K562 (cell line): Measurements from ENCODE around the gene MAPT. TPM values are rescaled to one million over a fixed set of nuclear protein-coding genes. Genes with fewer than 3 reads are reported as not detected.
A peak's percentile ranks its signal among the peaks of the same experiment; 100 is the strongest.

ENCODE experiments used
- BMI1 ChIP-seq: fragments of 150-350 bp; IDR thresholded peaks from 2 replicates; pipeline ENCODE4 v1.6.1; 2014; ENCODE audit warnings: low read length
- ELF4 ChIP-seq: fragments of 450-650 bp; formaldehyde crosslinking; IDR thresholded peaks from 2 replicates; pipeline ENCODE4 v1.4.0; 2022; ENCODE audit warnings: missing genetic modification characterization
- FOXK2 ChIP-seq, 2 experiments: fragments of 450-650 bp; IDR thresholded peaks in 1 of 2; conservative IDR thresholded peaks in 1 of 2; 2 replicates each; pipeline ENCODE4 v1.6.1; 2016; ENCODE audit warnings: low read depth in 2 of 2, mild to moderate bottlenecking in 1 of 2
- HNRNPUL1 ChIP-seq: fragments of 200-400 bp; formaldehyde crosslinking; IDR thresholded peaks from 2 replicates; pipeline ENCODE4 v1.6.1; 2017; ENCODE audit warnings: low read length
- MEF2A ChIP-seq: IDR thresholded peaks from 2 replicates; pipeline ENCODE4 v1.6.1; 2011; ENCODE audit warnings: low read depth, mild to moderate bottlenecking, low read length, moderate library complexity; ENCODE audit not compliant: control insufficient read depth
- PHB2 ChIP-seq: fragments of 450-650 bp; IDR thresholded peaks from 2 replicates; pipeline ENCODE4 v1.6.1; 2017; ENCODE audit warnings: low read depth
- POLR2G ChIP-seq: fragments of 200-400 bp; formaldehyde crosslinking; IDR thresholded peaks from 2 replicates; pipeline ENCODE4 v1.6.1; 2017; ENCODE audit warnings: low read depth, mild to moderate bottlenecking, antibody characterized with exemption, low read length, moderate library complexity
- PTTG1 ChIP-seq: fragments of 450-650 bp; IDR thresholded peaks from 2 replicates; pipeline ENCODE4 v1.6.1; 2016; ENCODE audit warnings: low read depth, mild to moderate bottlenecking, missing genetic modification characterization, missing compliant biosample characterization
- SLC30A9 ChIP-seq: fragments of 250-450 bp; sonication (Bioruptor Pico); IDR thresholded peaks from 2 replicates; pipeline ENCODE4 v1.8.0; 2022; ENCODE audit warnings: mild to moderate bottlenecking, moderate library complexity
- TCF3 ChIP-seq: sonication (generic); formaldehyde crosslinking; IDR thresholded peaks from 2 replicates; pipeline ENCODE4 v1.4.0; 2020; ENCODE audit warnings: mild to moderate bottlenecking, missing genetic modification reagents
- THAP12 ChIP-seq: fragments of 250-450 bp; sonication (Bioruptor Pico); IDR thresholded peaks from 2 replicates; pipeline ENCODE4 v1.9.0; 2021; ENCODE audit warnings: mild to moderate bottlenecking, inconsistent platforms
- ZNF12 ChIP-seq: sonication (generic); formaldehyde crosslinking; IDR thresholded peaks from 2 replicates; pipeline ENCODE4 v1.4.0; 2020; ENCODE audit warnings: mild to moderate bottlenecking, missing genetic modification reagents
- ZNF717 ChIP-seq: fragments of 250-450 bp; sonication (Bioruptor Pico); IDR thresholded peaks from 2 replicates; pipeline ENCODE4 v1.5.0; 2021
- ZZZ3 ChIP-seq: fragments of 450-650 bp; IDR thresholded peaks from 2 replicates; pipeline ENCODE4 v1.6.1; 2016; ENCODE audit warnings: antibody characterized with exemption, mild to moderate bottlenecking, moderate library complexity
- polyA plus RNA-seq, 8 experiments: library from polyadenylated mRNA; depleted of rRNA in 4 of 8; stranded (reverse) in 5 of 8; unstranded in 3 of 8; fragments of >200 nt; fragmentation: Nextera tagmentation in 2 of 8; fragmentation: Illumina TruSeq in 1 of 8; extraction: Ambion mirVana in 2 of 8; extraction: Trizol in 1 of 8; gene quantifications; 2 replicates each; pipeline versions ENCODE4 v1.2.1 to v1.2.3, GENCODE V29; 2011 to 2014; ENCODE audit warnings: inconsistent platforms in 1 of 8, missing spikeins in 1 of 8
- total RNA-seq, 7 experiments: library from RNA; depleted of rRNA in 6 of 7; stranded (reverse); fragments of >200 nt in 6 of 7; fragmentation: Illumina TruSeq in 2 of 7; extraction: Trizol in 2 of 7; gene quantifications; 2 replicates each; pipeline versions ENCODE4 v1.2.1 to v1.2.3, GENCODE V29; 2011 to 2021; ENCODE audit warnings: low replicate concordance in 1 of 7
- TF ChIP-seq, protein P1 (sequence below), 2 experiments: fragments of 450-650 bp; IDR thresholded peaks; 2 replicates each; pipeline ENCODE4 v1.6.1; 2016; ENCODE audit warnings: mild to moderate bottlenecking in 2 of 2, borderline replicate concordance in 1 of 2, low read depth in 1 of 2, moderate library complexity in 1 of 2

The MAPT gene
- total and polyA plus RNA-seq, 9 of the 15 experiments (the other 6 are each of a cell fraction or from before 2014, with no cell fraction given), result 0.04 to 1.1 (median 0.36) TPM

DNA sequence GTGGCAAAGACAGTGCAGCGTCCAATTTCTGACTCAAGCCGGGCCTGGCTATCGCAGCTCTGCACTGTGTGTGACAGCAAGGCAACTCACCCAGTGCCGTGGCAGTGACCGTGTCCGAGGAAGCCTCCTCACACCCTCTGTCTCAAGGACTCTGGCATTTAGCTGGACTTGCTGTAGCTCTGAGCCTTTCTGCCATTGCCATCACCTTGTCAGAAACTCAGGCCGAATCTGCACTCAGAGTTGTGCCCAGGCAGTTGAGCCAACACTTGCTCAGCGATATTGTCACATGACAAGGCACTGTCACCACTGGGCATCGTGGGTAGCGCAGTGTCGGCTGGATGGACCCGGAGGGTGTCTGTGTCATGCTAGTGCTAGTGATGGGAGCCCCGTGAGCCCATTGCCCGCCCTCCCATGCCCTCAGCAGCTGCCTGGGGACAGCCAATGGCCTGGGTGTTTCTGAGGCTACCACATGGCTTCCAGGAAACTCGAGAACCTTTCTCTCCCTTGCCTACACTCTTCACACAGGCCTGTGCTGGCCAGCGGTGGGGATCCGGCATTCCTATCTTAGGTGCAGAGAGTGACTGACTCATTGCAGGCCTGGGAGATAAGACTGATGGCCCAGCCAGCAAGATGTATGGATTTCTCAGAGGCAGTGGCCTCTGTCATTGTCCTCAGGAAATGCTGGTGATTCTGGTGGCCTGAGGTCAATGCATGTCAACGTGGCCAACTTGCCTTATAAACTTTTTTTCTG is 82.6 kb downstream of the MAPT start (continued):
- TF ChIP-seq, protein P1, sequence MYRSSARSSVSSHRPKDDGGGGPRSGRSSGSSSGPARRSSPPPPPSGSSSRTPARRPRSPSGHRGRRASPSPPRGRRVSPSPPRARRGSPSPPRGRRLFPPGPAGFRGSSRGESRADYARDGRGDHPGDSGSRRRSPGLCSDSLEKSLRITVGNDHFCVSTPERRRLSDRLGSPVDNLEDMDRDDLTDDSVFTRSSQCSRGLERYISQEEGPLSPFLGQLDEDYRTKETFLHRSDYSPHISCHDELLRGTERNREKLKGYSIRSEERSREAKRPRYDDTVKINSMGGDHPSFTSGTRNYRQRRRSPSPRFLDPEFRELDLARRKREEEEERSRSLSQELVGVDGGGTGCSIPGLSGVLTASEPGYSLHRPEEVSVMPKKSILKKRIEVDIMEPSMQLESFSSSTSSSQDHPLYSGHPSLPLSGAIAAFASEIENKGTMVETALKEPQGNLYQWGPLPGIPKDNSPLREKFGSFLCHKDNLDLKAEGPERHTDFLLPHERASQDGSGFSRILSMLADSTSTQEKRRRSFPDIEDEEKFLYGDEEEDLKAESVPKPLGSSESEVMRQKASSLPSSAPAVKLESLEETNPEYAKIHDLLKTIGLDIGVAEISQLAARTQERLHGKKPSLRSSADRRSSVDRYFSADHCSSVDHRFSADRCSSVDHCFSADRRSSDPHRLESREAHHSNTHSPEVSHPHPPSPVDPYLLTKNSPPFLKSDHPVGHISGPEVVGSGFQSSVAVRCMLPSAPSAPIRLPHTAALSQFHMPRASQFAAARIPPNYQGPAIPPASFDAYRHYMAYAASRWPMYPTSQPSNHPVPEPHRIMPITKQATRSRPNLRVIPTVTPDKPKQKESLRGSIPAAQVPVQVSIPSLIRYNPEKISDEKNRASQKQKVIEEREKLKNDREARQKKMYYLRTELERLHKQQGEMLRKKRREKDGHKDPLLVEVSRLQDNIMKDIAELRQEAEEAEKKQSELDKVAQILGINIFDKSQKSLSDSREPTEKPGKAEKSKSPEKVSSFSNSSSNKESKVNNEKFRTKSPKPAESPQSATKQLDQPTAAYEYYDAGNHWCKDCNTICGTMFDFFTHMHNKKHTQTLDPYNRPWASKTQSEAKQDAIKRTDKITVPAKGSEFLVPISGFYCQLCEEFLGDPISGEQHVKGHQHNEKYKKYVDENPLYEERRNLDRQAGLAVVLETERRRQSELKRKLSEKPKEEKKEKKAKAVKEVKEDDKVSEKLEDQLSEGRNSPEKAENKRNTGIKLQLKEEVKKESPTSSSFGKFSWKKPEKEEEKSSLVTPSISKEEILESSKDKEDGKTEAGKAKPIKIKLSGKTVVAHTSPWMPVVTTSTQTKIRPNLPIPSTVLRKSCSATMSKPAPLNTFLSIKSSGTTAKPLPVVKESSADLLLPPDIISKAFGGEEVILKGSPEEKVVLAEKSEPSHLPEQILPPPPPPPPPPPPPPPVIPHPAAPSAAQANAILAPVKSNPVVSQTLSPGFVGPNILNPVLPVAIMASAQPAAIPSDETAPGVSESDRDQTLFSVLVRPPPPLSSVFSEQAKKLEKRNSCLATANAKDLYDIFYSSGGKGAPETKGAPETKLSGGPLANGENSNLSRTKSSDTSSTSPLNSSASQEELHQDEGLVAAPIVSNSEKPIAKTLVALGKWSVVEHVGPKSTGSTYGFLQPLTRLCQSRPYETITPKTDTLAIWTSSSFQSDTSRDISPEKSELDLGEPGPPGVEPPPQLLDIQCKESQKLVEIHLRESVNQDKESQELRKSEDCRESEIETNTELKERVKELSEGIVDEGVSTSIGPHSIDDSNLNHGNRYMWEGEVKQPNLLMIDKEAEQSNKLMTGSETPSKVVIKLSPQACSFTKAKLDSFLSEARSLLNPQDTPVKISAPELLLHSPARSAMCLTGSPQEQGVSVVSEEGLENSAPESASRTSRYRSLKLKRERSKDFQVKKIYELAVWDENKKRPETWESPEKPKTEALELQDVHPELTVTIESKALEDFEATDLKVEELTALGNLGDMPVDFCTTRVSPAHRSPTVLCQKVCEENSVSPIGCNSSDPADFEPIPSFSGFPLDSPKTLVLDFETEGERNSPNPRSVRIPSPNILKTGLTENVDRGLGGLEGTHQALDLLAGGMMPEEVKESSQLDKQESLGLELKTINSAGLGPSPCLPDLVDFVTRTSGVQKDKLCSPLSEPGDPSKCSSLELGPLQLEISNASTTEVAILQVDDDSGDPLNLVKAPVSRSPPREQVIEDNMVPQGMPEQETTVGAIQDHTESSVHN (IDR thresholded peaks at IDR 0.05; ENCODE audit: borderline replicate concordance in 1 of 2, low read depth in 1 of 2), result no peak
- TF ChIP-seq BMI1, result no peak
- no peak for TF ChIP-seq ZZZ3
- no peak for TF ChIP-seq HNRNPUL1
- no peak for TF ChIP-seq SLC30A9 (CRISPR knock-in tag)
- TF ChIP-seq ELF4 (CRISPR knock-in tag), result 0 out of 2 replicates have a peak, but pooled peaks have one; percentile 14
- peak; percentile 91 for TF ChIP-seq TCF3
- TF ChIP-seq ZNF717 (CRISPR knock-in tag), result no peak
- TF ChIP-seq THAP12 (CRISPR knock-in tag), result no peak
- no peak for TF ChIP-seq PHB2
- TF ChIP-seq POLR2G, result peak; percentile 66
- 0 out of 2 replicates have a peak, but pooled peaks have one; percentile 1 for TF ChIP-seq MEF2A
- no peak for TF ChIP-seq PTTG1 (tag)
- no peak for TF ChIP-seq FOXK2 (conservative IDR thresholded peaks at IDR 0.05 in 1 of 2, IDR thresholded peaks at IDR 0.05 in 1 of 2; ENCODE audit: low read depth in 2 of 2)
- 0 out of 2 replicates have a peak, but pooled peaks have one; percentile 30 for TF ChIP-seq ZNF12 (CRISPR knock-in tag)
